ENCODE data around the gene HEPHL1.
"Not testable (repeated sequence)": the region's sequence is repeated elsewhere in the genome, so short reads cannot be mapped to it uniquely, and the experiment has no call there.

HEPHL1 gene

GRCh38 chr11:94020777-94021481 is at the start of gene HEPHL1:
HEPHL1 (plus strand) TSS chr11:94021354; CDS start chr11:94021369, 15 bp downstream.
- no peak for DNase-seq

- no peak for DNase-seq
Observed at GRCh38 chr11:93972790-93973189, 48.4 kb upstream of the HEPHL1 start.

- DNase-seq = not testable (repeated sequence)
Observed at GRCh38 chr11:93973322-93974051, 47.7 kb upstream of the HEPHL1 start.

GRCh38 chr11:93974759-93975158 is 46.4 kb upstream of the HEPHL1 start:
- DNase-seq = no peak

- DNase-seq = not testable (repeated sequence)
Observed at GRCh38 chr11:93976577-93977254, 44.4 kb upstream of the HEPHL1 start.

- DNase-seq = no peak
Observed at GRCh38 chr11:93983542-93984195, 37.5 kb upstream of the HEPHL1 start.

- peak; percentile 20 for DNase-seq
Observed at GRCh38 chr11:93984196-93984567, 37.0 kb upstream of the HEPHL1 start.

- no peak for DNase-seq
Observed at GRCh38 chr11:93984936-93985335, 36.2 kb upstream of the HEPHL1 start.

GRCh38 chr11:93986716-93987115 is 34.4 kb upstream of the HEPHL1 start:
- peak; percentile 7 for DNase-seq

- DNase-seq = no peak
Observed at GRCh38 chr11:93988455-93988854, 32.7 kb upstream of the HEPHL1 start.

- no peak for DNase-seq
Observed at GRCh38 chr11:93988912-93989311, 32.2 kb upstream of the HEPHL1 start.

- DNase-seq = no peak
Observed at GRCh38 chr11:93993747-93994146, 27.4 kb upstream of the HEPHL1 start.

GRCh38 chr11:93997741-93998140 is 23.4 kb upstream of the HEPHL1 start:
- no peak for DNase-seq

- DNase-seq = no peak
Observed at GRCh38 chr11:94000659-94001058, 20.5 kb upstream of the HEPHL1 start.

- peak; percentile 16 for DNase-seq
Observed at GRCh38 chr11:94002226-94002625, 18.9 kb upstream of the HEPHL1 start.

- no peak for DNase-seq
Observed at GRCh38 chr11:94007426-94007825, 13.7 kb upstream of the HEPHL1 start.

- DNase-seq = no peak
Observed at GRCh38 chr11:94007906-94008305, 13.2 kb upstream of the HEPHL1 start.

GRCh38 chr11:94010136-94010535 is 11.0 kb upstream of the HEPHL1 start:
- DNase-seq = no peak

- DNase-seq = no peak
Observed at GRCh38 chr11:94011478-94011877, 9.7 kb upstream of the HEPHL1 start.

GRCh38 chr11:94017446-94017845 is 3.7 kb upstream of the HEPHL1 start:
- DNase-seq = no peak

GRCh38 chr11:94018721-94019120 is 2.4 kb upstream of the HEPHL1 start:
- DNase-seq = no peak

GRCh38 chr11:94023856-94024255 is 2.7 kb downstream of the HEPHL1 start:
- no peak for DNase-seq

- no peak for DNase-seq
Observed at GRCh38 chr11:94024547-94024946, 3.4 kb downstream of the HEPHL1 start.

Data from fibroblast of skin of right quadriceps (primary cell).